GM23248 (cell line): Measurements from ENCODE around the gene SLC50A1.

Experiments used
- EZH2 ChIP-seq: fragments of 200-600 bp; sonication (generic); IDR thresholded peaks from 2 replicates; pipeline ENCODE4 v1.6.1; 2018; ENCODE audit warnings: antibody characterized with exemption, mild to moderate bottlenecking; ENCODE audit not compliant: insufficient read depth, poor library complexity, severe bottlenecking
- EZH2phosphoT487 ChIP-seq: fragments of 200-600 bp; sonication (generic); IDR thresholded peaks from 2 replicates; pipeline ENCODE4 v1.6.1; 2018; ENCODE audit warnings: antibody characterized with exemption, moderate library complexity, mild to moderate bottlenecking, low read depth; ENCODE audit not compliant: insufficient read depth

- TF ChIP-seq EZH2 (no peak), EZH2phosphoT487 (no peak)
Observed at GRCh38 chr1:155176544-155177071, 41.0 kb downstream of the SLC50A1 start.
